HG02884 (cell line): ENCODE results near the gene SLC8A1.
"Not testable (repeated sequence)": the region's sequence is repeated elsewhere in the genome, so short reads cannot be mapped to it uniquely, and the experiment has no call there.

Source experiments
- ATAC-seq: cut with Tn5 transposase; IDR thresholded peaks from one replicate; pipeline ENCODE4 v1.9.1; 2021; ENCODE audit warnings: mild to moderate bottlenecking, moderate library complexity; ENCODE audit not compliant: unreplicated experiment

The SLC8A1 gene

GRCh38 chr2:40094451-40094850 is 357.4 kb downstream of the SLC8A1 start:
- ATAC-seq, result no peak

GRCh38 chr2:40093021-40093675 is 358.7 kb downstream of the SLC8A1 start:
- no peak for ATAC-seq

- ATAC-seq, result no peak
Measured at GRCh38 chr2:40090044-40090443, 361.8 kb downstream of the SLC8A1 start.

GRCh38 chr2:40087927-40088326 is 364.0 kb downstream of the SLC8A1 start:
- no peak for ATAC-seq

- no peak for ATAC-seq
Measured at GRCh38 chr2:40087434-40087833, 364.5 kb downstream of the SLC8A1 start.

- no peak for ATAC-seq
Measured at GRCh38 chr2:40085786-40086185, 366.1 kb downstream of the SLC8A1 start.

DNA sequence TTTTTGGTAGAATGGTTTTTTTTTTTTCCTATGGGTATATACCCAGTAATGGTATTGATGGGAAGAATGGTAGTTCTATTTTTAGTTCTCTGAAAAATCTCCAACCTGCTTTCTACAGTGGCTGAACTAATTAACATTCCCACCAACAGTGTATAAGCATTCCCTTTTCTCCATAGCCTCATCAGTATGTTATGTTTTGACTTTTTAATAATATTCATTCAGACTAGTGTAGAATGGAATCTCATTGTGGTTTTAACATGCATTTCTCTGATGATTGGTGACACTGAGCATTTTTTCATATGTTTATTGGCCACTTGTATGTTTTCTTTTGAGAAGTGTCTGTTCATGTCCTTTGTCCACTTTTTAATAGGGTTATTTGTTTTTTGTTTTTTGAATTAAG is 378.6 kb downstream of the SLC8A1 start:
- ATAC-seq, result not testable (repeated sequence)

DNA sequence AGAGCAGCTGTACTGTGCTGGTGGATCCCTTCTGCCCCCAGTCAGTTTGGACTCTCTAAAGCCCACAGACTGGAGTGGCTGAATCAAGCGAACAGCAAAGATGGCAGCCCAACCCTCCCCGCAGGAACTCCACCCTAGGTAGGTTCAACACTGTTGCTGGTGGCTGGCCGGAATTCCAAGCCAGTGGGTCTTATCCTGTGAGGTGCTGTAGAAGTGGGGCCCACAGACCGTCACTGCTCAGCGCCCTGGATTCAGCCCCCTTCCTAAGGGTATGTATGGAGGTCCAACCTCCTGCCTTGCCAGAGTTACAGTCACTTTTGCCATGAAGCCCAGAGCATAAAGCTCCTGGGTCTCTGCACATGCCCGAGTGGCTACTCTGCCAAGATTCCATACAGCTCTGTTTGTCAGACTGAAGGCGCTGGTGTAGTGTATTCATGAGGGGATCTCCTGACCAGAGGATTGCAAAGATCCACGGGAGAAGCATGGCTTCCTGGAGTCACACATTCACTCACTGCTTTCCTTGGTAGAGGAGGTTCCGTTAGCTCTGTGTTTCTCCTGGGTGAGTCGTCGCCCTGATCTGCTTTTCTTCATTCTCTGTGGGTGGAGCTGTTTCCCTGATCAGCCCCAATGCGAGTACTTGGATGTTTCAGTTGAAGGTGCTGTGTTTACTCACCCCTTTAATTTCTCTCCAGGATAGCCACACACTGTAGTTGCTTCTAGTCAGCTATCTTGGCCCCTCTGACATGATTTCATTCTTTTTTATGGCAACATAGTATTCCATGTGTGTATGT is 379.3 kb downstream of the SLC8A1 start:
- ATAC-seq, result no peak

DNA sequence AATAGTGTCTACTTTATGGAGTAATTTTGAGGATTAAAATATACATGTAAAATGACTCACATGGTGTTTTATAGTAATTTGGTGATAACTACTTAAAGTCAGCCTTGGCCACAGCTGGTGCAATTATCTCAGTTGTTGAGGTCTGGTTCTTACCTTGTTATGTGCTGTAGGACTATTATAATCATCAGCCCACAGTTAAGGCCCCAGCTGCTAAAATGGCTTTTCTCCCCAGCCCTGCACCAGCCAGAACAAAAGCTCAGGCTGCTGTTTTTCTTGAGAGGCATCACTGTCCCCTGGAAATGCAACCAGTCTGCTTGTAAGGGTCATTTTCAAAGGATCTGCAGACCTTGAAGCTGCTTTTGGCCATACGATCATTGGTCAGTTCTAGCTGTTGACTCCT is 389.5 kb downstream of the SLC8A1 start:
- no peak for ATAC-seq

- no peak for ATAC-seq
Measured at GRCh38 chr2:40049781-40050180, 402.1 kb downstream of the SLC8A1 start.

DNA sequence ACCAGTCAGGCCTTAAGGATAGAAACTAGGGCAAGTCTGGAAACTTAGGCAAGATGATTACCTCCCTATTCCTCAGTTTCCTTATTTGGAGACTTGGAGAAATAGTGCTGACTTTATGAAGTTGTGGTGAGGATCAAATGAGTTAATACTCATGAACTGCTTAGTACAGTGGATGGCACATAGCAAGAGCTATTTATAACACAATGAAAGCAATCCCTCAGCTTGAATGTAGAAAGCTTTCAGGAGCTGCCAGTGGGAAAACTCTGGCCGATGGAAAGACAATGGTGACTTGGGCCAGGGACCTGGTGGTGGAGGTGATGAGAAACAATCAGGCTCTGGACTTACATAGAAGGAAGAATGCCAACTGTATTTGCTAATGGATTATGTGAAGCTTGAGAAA is 403.4 kb downstream of the SLC8A1 start:
- ATAC-seq, result no peak

DNA sequence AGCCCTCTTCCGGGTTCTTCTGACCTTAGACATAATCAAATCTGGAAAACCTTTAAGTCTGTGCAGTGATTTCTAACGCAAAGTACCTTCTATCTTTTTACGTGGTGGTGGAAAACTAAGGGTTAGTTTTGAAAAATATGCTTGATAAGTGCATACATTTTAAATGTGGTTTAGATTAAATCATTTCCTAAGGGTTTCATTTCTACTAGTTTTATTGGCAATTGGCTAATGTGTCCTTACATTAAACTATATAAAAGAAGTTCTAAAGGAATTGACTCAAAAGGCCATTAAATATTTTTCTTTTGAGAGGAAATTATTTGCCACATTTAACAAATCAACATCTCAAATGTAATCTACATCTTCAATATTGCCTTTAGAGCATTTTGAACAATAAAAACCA is 404.5 kb downstream of the SLC8A1 start:
- no peak for ATAC-seq
